Thyroid gland (tissue), 4 donors: ENCODE data around the gene ZPBP2.

ENCODE experiments used
- POLR2A ChIP-seq, 2 donors: fragments of 450-650 bp; IDR thresholded peaks; one replicate each; pipeline ENCODE4 v1.6.1; 2017; ENCODE audit warnings: antibody characterized with exemption in 2 of 2, mild to moderate bottlenecking in 2 of 2, moderate library complexity in 1 of 2
- TF ChIP-seq, protein P1 (sequence below), 6 experiments: fragments of 200-600 bp in 3 of 6; fragments of 450-650 bp in 3 of 6; sonication (generic) in 3 of 6; IDR thresholded peaks; one replicate each; pipeline ENCODE4 v1.5.1; 2016 to 2019; ENCODE audit warnings: antibody characterized with exemption in 6 of 6, mild to moderate bottlenecking in 2 of 6, inconsistent platforms in 1 of 6, moderate library complexity in 1 of 6

DNA sequence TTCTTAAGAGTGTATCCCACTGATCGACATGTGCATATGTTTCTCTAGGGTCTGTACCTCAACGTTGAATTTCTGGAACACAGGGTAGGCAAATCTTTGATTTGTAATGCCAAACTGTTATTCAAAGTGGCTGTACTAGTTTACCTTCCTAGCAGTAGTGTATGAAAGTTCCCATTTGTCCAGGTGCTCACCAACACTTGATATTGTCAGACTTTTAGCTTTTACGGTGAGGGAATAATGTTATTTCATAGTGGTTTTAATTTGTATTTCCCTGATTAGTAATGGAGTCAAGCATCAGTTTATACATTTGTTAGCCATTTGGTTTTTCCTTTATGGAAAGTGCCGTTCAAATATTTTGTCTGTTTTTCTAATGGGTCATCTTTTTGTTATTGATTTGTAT, 30.1 kb downstream of the ZPBP2 start:
- TF ChIP-seq, protein P1, sequence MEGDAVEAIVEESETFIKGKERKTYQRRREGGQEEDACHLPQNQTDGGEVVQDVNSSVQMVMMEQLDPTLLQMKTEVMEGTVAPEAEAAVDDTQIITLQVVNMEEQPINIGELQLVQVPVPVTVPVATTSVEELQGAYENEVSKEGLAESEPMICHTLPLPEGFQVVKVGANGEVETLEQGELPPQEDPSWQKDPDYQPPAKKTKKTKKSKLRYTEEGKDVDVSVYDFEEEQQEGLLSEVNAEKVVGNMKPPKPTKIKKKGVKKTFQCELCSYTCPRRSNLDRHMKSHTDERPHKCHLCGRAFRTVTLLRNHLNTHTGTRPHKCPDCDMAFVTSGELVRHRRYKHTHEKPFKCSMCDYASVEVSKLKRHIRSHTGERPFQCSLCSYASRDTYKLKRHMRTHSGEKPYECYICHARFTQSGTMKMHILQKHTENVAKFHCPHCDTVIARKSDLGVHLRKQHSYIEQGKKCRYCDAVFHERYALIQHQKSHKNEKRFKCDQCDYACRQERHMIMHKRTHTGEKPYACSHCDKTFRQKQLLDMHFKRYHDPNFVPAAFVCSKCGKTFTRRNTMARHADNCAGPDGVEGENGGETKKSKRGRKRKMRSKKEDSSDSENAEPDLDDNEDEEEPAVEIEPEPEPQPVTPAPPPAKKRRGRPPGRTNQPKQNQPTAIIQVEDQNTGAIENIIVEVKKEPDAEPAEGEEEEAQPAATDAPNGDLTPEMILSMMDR (IDR thresholded peaks at IDR 0.05): no peak
- TF ChIP-seq POLR2A (IDR thresholded peaks at IDR 0.05): no peak
